ENCODE data around the gene HS1BP3. TPM values are rescaled to one million over a fixed set of nuclear protein-coding genes. Genes with fewer than 3 reads are reported as not detected.
A peak's percentile ranks its signal among the peaks of the same experiment; 100 is the strongest.

Gene HS1BP3
- total and polyA plus RNA-seq, 2 of the 13 experiments (the other 11 are each of a cell fraction or from before 2014, with no cell fraction given) = 15.2 to 22.0 TPM

DNA sequence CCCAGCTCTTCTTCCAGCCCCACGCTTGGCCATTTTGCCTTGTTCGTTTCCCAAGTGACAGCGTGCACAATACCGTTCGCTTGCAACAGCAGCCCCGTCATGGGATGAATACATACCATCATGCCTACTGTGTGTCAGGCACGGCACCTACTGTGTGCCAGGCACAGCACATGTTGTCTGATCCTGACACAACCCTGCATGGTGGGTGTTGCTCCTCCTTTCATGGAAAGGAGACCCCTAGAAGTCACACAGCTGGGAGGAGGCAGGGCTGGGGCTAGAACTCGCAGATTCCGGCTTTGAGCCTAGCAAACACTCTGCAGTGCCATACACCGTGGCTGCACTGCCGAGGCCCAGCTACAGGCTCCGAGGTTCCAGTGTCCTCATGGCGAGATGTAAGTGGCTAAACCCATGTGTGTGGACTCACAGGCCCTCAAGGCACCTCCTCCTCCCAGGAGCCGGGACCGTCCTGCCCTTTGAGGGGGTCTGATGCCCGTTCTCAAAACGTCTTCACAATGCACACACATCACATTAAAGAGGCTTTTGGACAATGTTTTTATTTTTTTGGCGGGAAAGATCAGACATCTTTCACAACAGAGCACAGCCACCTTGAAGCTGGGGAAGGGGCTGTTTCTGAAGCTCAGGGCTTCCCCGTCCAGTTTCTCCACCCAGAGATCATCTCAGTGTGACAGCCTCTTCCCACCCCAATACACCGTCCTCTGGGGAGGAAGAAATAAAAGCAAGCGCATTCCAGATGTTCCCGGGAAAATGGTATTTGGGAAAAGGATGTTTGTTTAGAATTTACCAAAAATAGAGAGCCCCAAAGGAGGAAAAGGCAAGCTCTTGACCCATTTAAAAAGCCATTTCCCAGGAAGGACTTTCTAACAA lies 64.9 kb downstream of the HS1BP3 start (continued):
- TF ChIP-seq ZNF260 (CRISPR knock-in tag; IDR thresholded peaks at IDR 0.05; ENCODE audit: borderline replicate concordance, low read depth) (no peak), NR1H2 (CRISPR knock-in tag; IDR thresholded peaks at IDR 0.05; ENCODE audit: borderline replicate concordance, low read depth) (no peak), U2AF1 (optimal IDR thresholded peaks at IDR 0.05; ENCODE audit: low read depth, low read length) (peak; percentile 71), NKX3-1 (CRISPR knock-in tag; IDR thresholded peaks at IDR 0.05) (peak; percentile 63; the same call in 1 of the 2 replicates), MTA3 (CRISPR knock-in tag; IDR thresholded peaks at IDR 0.05) (no peak), U2AF2 (IDR thresholded peaks at IDR 0.05; ENCODE audit: low read depth, low read length) (no peak), CHD2 (IDR thresholded peaks at IDR 0.05; ENCODE audit: low read depth, low read length) (no peak), YEATS2 (CRISPR knock-in tag; IDR thresholded peaks at IDR 0.05; ENCODE audit: borderline replicate concordance) (peak; percentile 6; the same call in 1 of the 2 replicates), ZNF333 (CRISPR knock-in tag; IDR thresholded peaks at IDR 0.05; ENCODE audit: borderline replicate concordance) (no peak; the same call in 1 of the 2 replicates), ZNF343 (CRISPR knock-in tag; IDR thresholded peaks at IDR 0.05) (0 out of 2 replicates have a peak, but pooled peaks have one; percentile 93), TBL1XR1 (IDR thresholded peaks at IDR 0.05; ENCODE audit: borderline replicate concordance, low read length, partially characterized antibody) (no peak), ZNF383 (CRISPR knock-in tag; IDR thresholded peaks at IDR 0.05; ENCODE audit: borderline replicate concordance) (no peak), FOXJ3 (CRISPR knock-in tag; IDR thresholded peaks at IDR 0.05; ENCODE audit: borderline replicate concordance) (no peak), KAT7 (CRISPR knock-in tag; IDR thresholded peaks at IDR 0.05; ENCODE audit: borderline replicate concordance) (no peak), SYNCRIP (IDR thresholded peaks at IDR 0.05; ENCODE audit: insufficient read depth, low read depth, low read length) (no peak), ZBTB42 (CRISPR knock-in tag; IDR thresholded peaks at IDR 0.05) (no peak), POGZ (CRISPR knock-in tag; IDR thresholded peaks at IDR 0.05) (no peak), ZNF317 (CRISPR knock-in tag; IDR thresholded peaks at IDR 0.05) (no peak), SALL1 (CRISPR knock-in tag; IDR thresholded peaks at IDR 0.05) (peak; percentile 76; the same call in 1 of the 2 replicates)
- TF ChIP-seq, protein P1, sequence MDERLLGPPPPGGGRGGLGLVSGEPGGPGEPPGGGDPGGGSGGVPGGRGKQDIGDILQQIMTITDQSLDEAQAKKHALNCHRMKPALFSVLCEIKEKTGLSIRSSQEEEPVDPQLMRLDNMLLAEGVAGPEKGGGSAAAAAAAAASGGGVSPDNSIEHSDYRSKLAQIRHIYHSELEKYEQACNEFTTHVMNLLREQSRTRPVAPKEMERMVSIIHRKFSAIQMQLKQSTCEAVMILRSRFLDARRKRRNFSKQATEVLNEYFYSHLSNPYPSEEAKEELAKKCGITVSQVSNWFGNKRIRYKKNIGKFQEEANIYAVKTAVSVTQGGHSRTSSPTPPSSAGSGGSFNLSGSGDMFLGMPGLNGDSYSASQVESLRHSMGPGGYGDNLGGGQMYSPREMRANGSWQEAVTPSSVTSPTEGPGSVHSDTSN (CRISPR knock-in tag; IDR thresholded peaks at IDR 0.05) = no peak
- TF ChIP-seq, protein P2, sequence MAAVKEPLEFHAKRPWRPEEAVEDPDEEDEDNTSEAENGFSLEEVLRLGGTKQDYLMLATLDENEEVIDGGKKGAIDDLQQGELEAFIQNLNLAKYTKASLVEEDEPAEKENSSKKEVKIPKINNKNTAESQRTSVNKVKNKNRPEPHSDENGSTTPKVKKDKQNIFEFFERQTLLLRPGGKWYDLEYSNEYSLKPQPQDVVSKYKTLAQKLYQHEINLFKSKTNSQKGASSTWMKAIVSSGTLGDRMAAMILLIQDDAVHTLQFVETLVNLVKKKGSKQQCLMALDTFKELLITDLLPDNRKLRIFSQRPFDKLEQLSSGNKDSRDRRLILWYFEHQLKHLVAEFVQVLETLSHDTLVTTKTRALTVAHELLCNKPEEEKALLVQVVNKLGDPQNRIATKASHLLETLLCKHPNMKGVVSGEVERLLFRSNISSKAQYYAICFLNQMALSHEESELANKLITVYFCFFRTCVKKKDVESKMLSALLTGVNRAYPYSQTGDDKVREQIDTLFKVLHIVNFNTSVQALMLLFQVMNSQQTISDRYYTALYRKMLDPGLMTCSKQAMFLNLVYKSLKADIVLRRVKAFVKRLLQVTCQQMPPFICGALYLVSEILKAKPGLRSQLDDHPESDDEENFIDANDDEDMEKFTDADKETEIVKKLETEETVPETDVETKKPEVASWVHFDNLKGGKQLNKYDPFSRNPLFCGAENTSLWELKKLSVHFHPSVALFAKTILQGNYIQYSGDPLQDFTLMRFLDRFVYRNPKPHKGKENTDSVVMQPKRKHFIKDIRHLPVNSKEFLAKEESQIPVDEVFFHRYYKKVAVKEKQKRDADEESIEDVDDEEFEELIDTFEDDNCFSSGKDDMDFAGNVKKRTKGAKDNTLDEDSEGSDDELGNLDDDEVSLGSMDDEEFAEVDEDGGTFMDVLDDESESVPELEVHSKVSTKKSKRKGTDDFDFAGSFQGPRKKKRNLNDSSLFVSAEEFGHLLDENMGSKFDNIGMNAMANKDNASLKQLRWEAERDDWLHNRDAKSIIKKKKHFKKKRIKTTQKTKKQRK (IDR thresholded peaks at IDR 0.05; ENCODE audit: low read length) = no peak
- TF ChIP-seq, protein P3, sequence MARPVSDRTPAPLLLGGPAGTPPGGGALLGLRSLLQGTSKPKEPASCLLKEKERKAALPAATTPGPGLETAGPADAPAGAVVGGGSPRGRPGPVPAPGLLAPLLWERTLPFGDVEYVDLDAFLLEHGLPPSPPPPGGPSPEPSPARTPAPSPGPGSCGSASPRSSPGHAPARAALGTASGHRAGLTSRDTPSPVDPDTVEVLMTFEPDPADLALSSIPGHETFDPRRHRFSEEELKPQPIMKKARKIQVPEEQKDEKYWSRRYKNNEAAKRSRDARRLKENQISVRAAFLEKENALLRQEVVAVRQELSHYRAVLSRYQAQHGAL (CRISPR knock-in tag; IDR thresholded peaks at IDR 0.05; ENCODE audit: not compliant biosample characterization) = no peak
- TF ChIP-seq, protein P4, sequence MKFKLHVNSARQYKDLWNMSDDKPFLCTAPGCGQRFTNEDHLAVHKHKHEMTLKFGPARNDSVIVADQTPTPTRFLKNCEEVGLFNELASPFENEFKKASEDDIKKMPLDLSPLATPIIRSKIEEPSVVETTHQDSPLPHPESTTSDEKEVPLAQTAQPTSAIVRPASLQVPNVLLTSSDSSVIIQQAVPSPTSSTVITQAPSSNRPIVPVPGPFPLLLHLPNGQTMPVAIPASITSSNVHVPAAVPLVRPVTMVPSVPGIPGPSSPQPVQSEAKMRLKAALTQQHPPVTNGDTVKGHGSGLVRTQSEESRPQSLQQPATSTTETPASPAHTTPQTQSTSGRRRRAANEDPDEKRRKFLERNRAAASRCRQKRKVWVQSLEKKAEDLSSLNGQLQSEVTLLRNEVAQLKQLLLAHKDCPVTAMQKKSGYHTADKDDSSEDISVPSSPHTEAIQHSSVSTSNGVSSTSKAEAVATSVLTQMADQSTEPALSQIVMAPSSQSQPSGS (CRISPR knock-in tag; IDR thresholded peaks at IDR 0.05) = no peak; the same call in 1 of the 2 replicates

Measured in HepG2 (cell line).